SK-N-SH (cell line): ENCODE measurements around the gene MPC1. TPM values are rescaled to one million over a fixed set of nuclear protein-coding genes. Genes with fewer than 3 reads are reported as not detected.

Source experiments
- CTCF ChIA-PET: fragments of 300-600, 350-600 bp; formaldehyde crosslinking; extraction: SDS; loops from one replicate; lab custom pipeline; 2021; lab: Yijun Ruan, JAX
- POLR2A ChIA-PET: fragments of 350-600 bp; sonication (Branson Sonifier 250); formaldehyde crosslinking; extraction: SDS; loops from one replicate; lab custom pipeline; 2020; ENCODE audit warnings: antibody characterized with exemption, inconsistent platforms; lab: Yijun Ruan, JAX
- DNase-seq: peaks from one replicate; pipeline ENCODE4 v3.0.0; 2012
- H2AFZ ChIP-seq: fragments of 200-600 bp; sonication (generic); 2 replicates; pipeline ENCODE4 v1.8.1; 2016; ENCODE audit warnings: antibody characterized with exemption, mild to moderate bottlenecking, low read depth
- H3F3A ChIP-seq: fragments of 200-600 bp; sonication (generic); replicated peaks from 2 replicates; pipeline ENCODE3; 2016; ENCODE audit warnings: antibody characterized with exemption, mild to moderate bottlenecking; ENCODE audit not compliant: insufficient read depth
- H3K27ac ChIP-seq, 2 experiments: fragments of 200-500 bp in 1 of 2; fragments of 200-600 bp in 1 of 2; sonication (Bioruptor generic) in 1 of 2; sonication (generic), shearing (Covaris generic) in 1 of 2; 2 replicates each; pipeline versions ENCODE4 v1.5.1 to v1.6.1; 2014 to 2016; ENCODE audit warnings: low read depth in 2 of 2, inconsistent platforms in 1 of 2, low read length in 1 of 2, mild to moderate bottlenecking in 1 of 2, mixed read lengths in 1 of 2
- H3K27me3 ChIP-seq: fragments of 200-600 bp; sonication (generic), shearing (Covaris generic); 2 replicates; pipeline ENCODE4 v1.6.1; 2016; ENCODE audit warnings: mixed run types; ENCODE audit not compliant: insufficient read depth
- H3K36me3 ChIP-seq, 2 experiments: fragments of 200-500 bp in 1 of 2; fragments of 200-600 bp in 1 of 2; sonication (Bioruptor generic) in 1 of 2; sonication (generic) in 1 of 2; replicated peaks in 1 of 2; 2 replicates each; pipeline versions ENCODE3 to v1.5.1; 2014 to 2016; ENCODE audit warnings: low read length in 1 of 2, mild to moderate bottlenecking in 1 of 2; ENCODE audit not compliant: insufficient read depth in 2 of 2, control insufficient read depth in 1 of 2
- H3K4me1 ChIP-seq, 2 experiments: fragments of 200-500 bp in 1 of 2; fragments of 200-600 bp in 1 of 2; sonication (Bioruptor generic) in 1 of 2; sonication (generic), shearing (Covaris generic) in 1 of 2; 2 replicates each; pipeline versions ENCODE4 v1.5.1 to v1.6.1; 2014 to 2016; ENCODE audit warnings: low read depth in 1 of 2, low read length in 1 of 2, mixed run types in 1 of 2; ENCODE audit not compliant: insufficient read depth in 2 of 2, control insufficient read depth in 1 of 2
- H3K4me2 ChIP-seq: fragments of 200-600 bp; sonication (generic), shearing (Covaris generic); 2 replicates; pipeline ENCODE4 v1.6.1; 2017; ENCODE audit warnings: mixed run types
- H3K4me3 ChIP-seq, 2 experiments: fragments of 200-500 bp in 1 of 2; fragments of 200-600 bp in 1 of 2; sonication (Bioruptor generic) in 1 of 2; sonication (generic), shearing (Covaris generic) in 1 of 2; 2 replicates each; pipeline versions ENCODE4 v1.5.1 to v1.8.1; 2014 to 2016; ENCODE audit warnings: low read depth in 2 of 2, inconsistent platforms in 1 of 2, low read length in 1 of 2, mild to moderate bottlenecking in 1 of 2, mixed read lengths in 1 of 2, moderate library complexity in 1 of 2
- H3K79me2 ChIP-seq: fragments of 200-600 bp; sonication (generic); 2 replicates; pipeline ENCODE4 v1.8.1; 2017; ENCODE audit warnings: mild to moderate bottlenecking; ENCODE audit not compliant: insufficient read depth
- H3K9ac ChIP-seq: fragments of 200-600 bp; sonication (generic); 2 replicates; pipeline ENCODE4 v1.6.1; 2017; ENCODE audit warnings: mixed run types
- H3K9me2 ChIP-seq: fragments of 200-600 bp; sonication (generic); 2 replicates; pipeline ENCODE4 v1.6.1; 2017; ENCODE audit warnings: mixed run types
- H3K9me3 ChIP-seq: fragments of 200-600 bp; sonication (generic); 2 replicates; pipeline ENCODE4 v1.6.1; 2017; ENCODE audit warnings: mixed run types, mild to moderate bottlenecking, moderate library complexity
- H4K20me1 ChIP-seq: fragments of 200-600 bp; sonication (generic); 2 replicates; pipeline ENCODE4 v1.6.1; 2017; ENCODE audit warnings: mild to moderate bottlenecking, mixed run types; ENCODE audit not compliant: insufficient read depth
- FOXJ3 ChIP-seq: sonication (generic); formaldehyde crosslinking; IDR thresholded peaks from 2 replicates; pipeline ENCODE4 v1.5.1; 2020; ENCODE audit warnings: mild to moderate bottlenecking, missing genetic modification reagents
- FOXM1 ChIP-seq: IDR thresholded peaks from 2 replicates; pipeline ENCODE4 v1.4.0; 2012; ENCODE audit warnings: low read depth, mild to moderate bottlenecking
- GABPA ChIP-seq: IDR thresholded peaks from 2 replicates; pipeline ENCODE4 v1.4.0; 2012; ENCODE audit warnings: low read depth, mild to moderate bottlenecking
- GATA2 ChIP-seq: sonication (generic); formaldehyde crosslinking; IDR thresholded peaks from 2 replicates; pipeline ENCODE4 v1.5.0; 2020; ENCODE audit warnings: mild to moderate bottlenecking, missing genetic modification reagents
- MEF2A ChIP-seq: IDR thresholded peaks from 2 replicates; pipeline ENCODE4 v1.4.0; 2012; ENCODE audit warnings: low read depth, borderline replicate concordance
- NRF1 ChIP-seq: IDR thresholded peaks from 2 replicates; pipeline ENCODE4 v1.6.1; 2012; ENCODE audit warnings: low read depth, mild to moderate bottlenecking, low read length
- PBX3 ChIP-seq: IDR thresholded peaks from 2 replicates; pipeline ENCODE4; 2012
- RAD21 ChIP-seq: IDR thresholded peaks from 2 replicates; pipeline ENCODE4 v1.6.1; 2012; ENCODE audit warnings: mild to moderate bottlenecking, low read length
- RCOR1 ChIP-seq: fragments of 150-350 bp; IDR thresholded peaks from 2 replicates; pipeline ENCODE4 v1.6.1; 2017; ENCODE audit warnings: antibody characterized with exemption, low read length
- RFX5 ChIP-seq: IDR thresholded peaks from 2 replicates; pipeline ENCODE4 v1.6.1; 2012; ENCODE audit warnings: mild to moderate bottlenecking, improper control_type of control experiment, low read length
- RXRA ChIP-seq: IDR thresholded peaks from 2 replicates; pipeline ENCODE4 v1.4.0; 2012; ENCODE audit warnings: low read depth, mild to moderate bottlenecking, borderline replicate concordance
- SMC3 ChIP-seq: IDR thresholded peaks from 2 replicates; pipeline ENCODE4 v1.6.1; 2012; ENCODE audit warnings: low read depth, low read length, improper control_type of control experiment
- TAF1 ChIP-seq: IDR thresholded peaks from 2 replicates; pipeline ENCODE4 v1.6.1; 2012; ENCODE audit warnings: low read depth, mild to moderate bottlenecking, low read length, moderate library complexity, borderline replicate concordance
- YY1 ChIP-seq: IDR thresholded peaks from 2 replicates; pipeline ENCODE4 v1.4.0; 2012; ENCODE audit warnings: low read depth, mild to moderate bottlenecking
- WGBS: methylation state at CpG from one replicate; pipeline ENCODE4 v1.1.6; 2017; ENCODE audit warnings: low lambda C conversion rate; 5-methylcytosine and 5-hydroxymethylcytosine counted together
- polyA plus RNA-seq, 3 experiments: library from polyadenylated mRNA; depleted of rRNA; stranded (reverse); fragments of >200 nt; gene quantifications; 2 replicates each; pipeline ENCODE4 v1.2.3, GENCODE V29; 2012
- TF ChIP-seq, protein P1 (sequence below): IDR thresholded peaks from 2 replicates; pipeline ENCODE4 v1.6.1; 2012; ENCODE audit warnings: mild to moderate bottlenecking, low read depth, low read length, moderate library complexity

Gene MPC1
- polyA plus RNA-seq, 1 of the 3 experiments (the other 2 are of a cell fraction), result 13.6 TPM

GRCh38 chr6:166415306-166415705 is 32.6 kb upstream of the MPC1 start:
- POLR2A ChIA-PET, result no interaction called here
- no peaks in the 10 kb centered on the region for H4K20me1 ChIP-seq
- no peaks in the 10 kb centered on the region for H3K27me3 ChIP-seq
- no peaks in the 10 kb centered on the region for H3K9me3 ChIP-seq
- no peak for TF ChIP-seq RCOR1
- no peak overlapping the region for H3K4me3 ChIP-seq
- H3K4me1 ChIP-seq, result no peaks in the 10 kb centered on the region
- H3K36me3 ChIP-seq, result peaks cover 19 to 67% of the 10 kb centered on the region in 2 experiments
- WGBS, result 89% methylated on average over 5 of the region's 5 CpGs
- no peak overlapping the region for H2AFZ ChIP-seq
- no peaks in the 10 kb centered on the region for H3F3A ChIP-seq
- H3K9me2 ChIP-seq, result no peaks in the 10 kb centered on the region
- no peaks in the 10 kb centered on the region for H3K79me2 ChIP-seq
- CTCF ChIA-PET, result interaction anchor here (1.0 to 1.5 kb wide), 2 partner anchors 15 to 102 kb away, joined by 3 to 6 read pairs; no protein-coding TSS in a partner anchor
- no peak overlapping the region for H3K9ac ChIP-seq
- H3K27ac ChIP-seq, result no peak overlapping the region
- no peak for DNase-seq
- no peak overlapping the region for H3K4me2 ChIP-seq

GRCh38 chr6:166413491-166413951 is 30.8 kb upstream of the MPC1 start:
- no peaks in the 10 kb centered on the region for H3K27me3 ChIP-seq
- H3F3A ChIP-seq, result no peaks in the 10 kb centered on the region
- ChIA-PET POLR2A (no interaction called here), CTCF (interaction anchor here (1.2 kb wide), 1 partner anchor 13 kb away, joined by 3 read pairs; no protein-coding TSS in a partner anchor)
- H3K9me3 ChIP-seq, result no peaks in the 10 kb centered on the region
- 89% methylated on average over 9 of the region's 17 CpGs for WGBS
- no peak overlapping the region for H3K27ac ChIP-seq
- no peak overlapping the region for H3K4me3 ChIP-seq
- H3K4me1 ChIP-seq, result no peaks in the 10 kb centered on the region
- H3K36me3 ChIP-seq, result peaks cover 14 to 64% of the 10 kb centered on the region in 2 experiments
- no peaks in the 10 kb centered on the region for H4K20me1 ChIP-seq
- TF ChIP-seq NRF1, result no peak
- TF ChIP-seq RFX5, result no peak
- no peak for TF ChIP-seq FOXM1
- no peak for TF ChIP-seq RAD21
- TF ChIP-seq YY1, result no peak
- no peak for TF ChIP-seq TAF1
- TF ChIP-seq RXRA, result no peak
- TF ChIP-seq PBX3, result no peak
- no peak for TF ChIP-seq SMC3
- TF ChIP-seq FOXJ3 (CRISPR knock-in tag), result no peak
- no peak for TF ChIP-seq MEF2A
- TF ChIP-seq, protein P1, sequence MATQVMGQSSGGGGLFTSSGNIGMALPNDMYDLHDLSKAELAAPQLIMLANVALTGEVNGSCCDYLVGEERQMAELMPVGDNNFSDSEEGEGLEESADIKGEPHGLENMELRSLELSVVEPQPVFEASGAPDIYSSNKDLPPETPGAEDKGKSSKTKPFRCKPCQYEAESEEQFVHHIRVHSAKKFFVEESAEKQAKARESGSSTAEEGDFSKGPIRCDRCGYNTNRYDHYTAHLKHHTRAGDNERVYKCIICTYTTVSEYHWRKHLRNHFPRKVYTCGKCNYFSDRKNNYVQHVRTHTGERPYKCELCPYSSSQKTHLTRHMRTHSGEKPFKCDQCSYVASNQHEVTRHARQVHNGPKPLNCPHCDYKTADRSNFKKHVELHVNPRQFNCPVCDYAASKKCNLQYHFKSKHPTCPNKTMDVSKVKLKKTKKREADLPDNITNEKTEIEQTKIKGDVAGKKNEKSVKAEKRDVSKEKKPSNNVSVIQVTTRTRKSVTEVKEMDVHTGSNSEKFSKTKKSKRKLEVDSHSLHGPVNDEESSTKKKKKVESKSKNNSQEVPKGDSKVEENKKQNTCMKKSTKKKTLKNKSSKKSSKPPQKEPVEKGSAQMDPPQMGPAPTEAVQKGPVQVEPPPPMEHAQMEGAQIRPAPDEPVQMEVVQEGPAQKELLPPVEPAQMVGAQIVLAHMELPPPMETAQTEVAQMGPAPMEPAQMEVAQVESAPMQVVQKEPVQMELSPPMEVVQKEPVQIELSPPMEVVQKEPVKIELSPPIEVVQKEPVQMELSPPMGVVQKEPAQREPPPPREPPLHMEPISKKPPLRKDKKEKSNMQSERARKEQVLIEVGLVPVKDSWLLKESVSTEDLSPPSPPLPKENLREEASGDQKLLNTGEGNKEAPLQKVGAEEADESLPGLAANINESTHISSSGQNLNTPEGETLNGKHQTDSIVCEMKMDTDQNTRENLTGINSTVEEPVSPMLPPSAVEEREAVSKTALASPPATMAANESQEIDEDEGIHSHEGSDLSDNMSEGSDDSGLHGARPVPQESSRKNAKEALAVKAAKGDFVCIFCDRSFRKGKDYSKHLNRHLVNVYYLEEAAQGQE, result no peak
- TF ChIP-seq GATA2 (CRISPR knock-in tag), result no peak
- no peak for TF ChIP-seq GABPA
- TF ChIP-seq, all 33 proteins: peak for 0
- Histone ChIP-seq H3K79me2 (no peaks in the 10 kb centered on the region), H3K9me2 (no peaks in the 10 kb centered on the region), H2AFZ (no peak overlapping the region), H3K4me2 (no peak overlapping the region), H3K9ac (no peak overlapping the region)
- DNase-seq, result no peak
